Fibroblast of peridontal ligament (primary cell): ENCODE data around the gene TBX2.
A peak's percentile ranks its signal among the peaks of the same experiment; 100 is the strongest.

Experiments used
- DNase-seq: peaks from one replicate; pipeline ENCODE4 v3.0.0-alpha.2; 2010; ENCODE audit errors: extremely low read depth

TBX2 gene

GRCh38 chr17:61453566-61454380 lies 54.1 kb downstream of the TBX2 start:
- peak; percentile 7 for DNase-seq

- DNase-seq, result no peak
These were observed 55.0 kb downstream of the TBX2 start for GRCh38 chr17:61454381-61455323.

GRCh38 chr17:61455324-61456060 lies 55.8 kb downstream of the TBX2 start:
- DNase-seq, result no peak

- DNase-seq, result no peak
These were observed 56.5 kb downstream of the TBX2 start for GRCh38 chr17:61456061-61456681.

GRCh38 chr17:61456688-61457225 lies 57.1 kb downstream of the TBX2 start:
- DNase-seq, result no peak

- DNase-seq, result no peak
These were observed 57.8 kb downstream of the TBX2 start for GRCh38 chr17:61457226-61457983.

- DNase-seq, result no peak
These were observed 58.4 kb downstream of the TBX2 start for GRCh38 chr17:61458000-61458399.

- DNase-seq, result no peak
These were observed 58.9 kb downstream of the TBX2 start for GRCh38 chr17:61458421-61459141.
